ENCODE data around the gene FSCB.

DNA sequence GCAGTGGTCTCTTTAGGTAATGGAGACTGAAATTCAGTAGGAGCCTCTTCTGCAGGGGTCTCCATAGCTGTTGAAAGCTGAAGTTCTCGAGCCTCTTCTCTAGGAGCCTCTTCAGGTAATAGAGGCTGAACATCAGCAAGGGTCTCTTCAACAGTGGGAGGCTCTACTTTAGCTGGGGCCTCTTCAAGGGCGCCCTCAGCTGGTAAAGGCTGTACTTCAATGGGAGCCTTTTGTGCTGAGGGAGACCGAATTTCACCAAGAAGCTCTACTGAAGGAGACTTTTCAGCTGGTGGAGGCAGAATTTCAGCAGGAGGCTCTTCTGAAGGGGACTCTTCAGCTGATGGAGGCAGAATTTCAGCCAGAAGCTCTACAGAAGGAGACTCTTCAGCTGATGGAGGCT is 1.5 kb downstream of the FSCB start:
- TF ChIP-seq, protein P1, sequence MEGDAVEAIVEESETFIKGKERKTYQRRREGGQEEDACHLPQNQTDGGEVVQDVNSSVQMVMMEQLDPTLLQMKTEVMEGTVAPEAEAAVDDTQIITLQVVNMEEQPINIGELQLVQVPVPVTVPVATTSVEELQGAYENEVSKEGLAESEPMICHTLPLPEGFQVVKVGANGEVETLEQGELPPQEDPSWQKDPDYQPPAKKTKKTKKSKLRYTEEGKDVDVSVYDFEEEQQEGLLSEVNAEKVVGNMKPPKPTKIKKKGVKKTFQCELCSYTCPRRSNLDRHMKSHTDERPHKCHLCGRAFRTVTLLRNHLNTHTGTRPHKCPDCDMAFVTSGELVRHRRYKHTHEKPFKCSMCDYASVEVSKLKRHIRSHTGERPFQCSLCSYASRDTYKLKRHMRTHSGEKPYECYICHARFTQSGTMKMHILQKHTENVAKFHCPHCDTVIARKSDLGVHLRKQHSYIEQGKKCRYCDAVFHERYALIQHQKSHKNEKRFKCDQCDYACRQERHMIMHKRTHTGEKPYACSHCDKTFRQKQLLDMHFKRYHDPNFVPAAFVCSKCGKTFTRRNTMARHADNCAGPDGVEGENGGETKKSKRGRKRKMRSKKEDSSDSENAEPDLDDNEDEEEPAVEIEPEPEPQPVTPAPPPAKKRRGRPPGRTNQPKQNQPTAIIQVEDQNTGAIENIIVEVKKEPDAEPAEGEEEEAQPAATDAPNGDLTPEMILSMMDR (conservative IDR thresholded peaks at IDR 0.05 in 1 of 2, IDR thresholded peaks at IDR 0.05 in 1 of 2; ENCODE audit: low read depth in 1 of 2, low read length in 2 of 2), result no peak
- no peak for TF ChIP-seq EZH2 (IDR thresholded peaks at IDR 0.05; ENCODE audit: low read length, missing control alignments)

Data from fibroblast of lung (primary cell).